Stimulated activated CD4-positive, alpha-beta T cell treated with anti-CD3 and anti-CD28 coated beads, Interleukin-15, amount 100 ng/mL, for 48 hours (primary cell): ENCODE results near the gene ARV1.

Source experiments
- DNase-seq, 2 donors: peaks; one replicate each; pipeline ENCODE4 v3.0.0-alpha.2; 2020; ENCODE audit warnings: low read depth in 2 of 2

The ARV1 gene

GRCh38 chr1:230978491-230979388, at the start of gene ARV1, which contains the start of gene TTC13:
Gene ARV1 (plus strand): TSS chr1:230979094. CDS start chr1:230979106, 12 bp downstream.
Gene TTC13 (minus strand): TSS chr1:230978861. CDS start chr1:230978830, 31 bp downstream.
- peak; percentile 98 for DNase-seq

GRCh38 chr1:230930986-230931385, 47.9 kb upstream of the ARV1 start:
- DNase-seq = no peak

GRCh38 chr1:230935852-230936251, 43.0 kb upstream of the ARV1 start:
- no peak for DNase-seq

GRCh38 chr1:230936475-230936874, 42.4 kb upstream of the ARV1 start:
- DNase-seq = no peak

- no peak for DNase-seq
Observed at GRCh38 chr1:230937371-230937770, 41.5 kb upstream of the ARV1 start.

GRCh38 chr1:230938924-230939368, 39.9 kb upstream of the ARV1 start:
- no peak for DNase-seq

- no peak for DNase-seq
Observed at GRCh38 chr1:230939806-230940489, 38.9 kb upstream of the ARV1 start.

- DNase-seq = no peak
Observed at GRCh38 chr1:230940848-230941247, 38.0 kb upstream of the ARV1 start.

- DNase-seq = no peak
Observed at GRCh38 chr1:230943048-230943593, 35.8 kb upstream of the ARV1 start.

GRCh38 chr1:230948301-230948700, 30.6 kb upstream of the ARV1 start:
- DNase-seq = no peak

GRCh38 chr1:230948903-230949302, 30.0 kb upstream of the ARV1 start:
- no peak for DNase-seq

GRCh38 chr1:230950404-230950803, 28.5 kb upstream of the ARV1 start:
- DNase-seq = no peak

- no peak for DNase-seq
Observed at GRCh38 chr1:230957580-230957989, 21.3 kb upstream of the ARV1 start.

- no peak for DNase-seq
Observed at GRCh38 chr1:230958370-230958769, 20.5 kb upstream of the ARV1 start.

GRCh38 chr1:230964896-230965295, 14.0 kb upstream of the ARV1 start:
- no peak for DNase-seq

- DNase-seq = no peak
Observed at GRCh38 chr1:230965535-230965934, 13.4 kb upstream of the ARV1 start.

GRCh38 chr1:230966358-230966873, 12.5 kb upstream of the ARV1 start:
- DNase-seq = no peak

- no peak for DNase-seq
Observed at GRCh38 chr1:230970432-230970831, 8.5 kb upstream of the ARV1 start.

GRCh38 chr1:230971771-230972170, 7.1 kb upstream of the ARV1 start:
- DNase-seq = no peak

GRCh38 chr1:230972855-230973271, 6.0 kb upstream of the ARV1 start:
- DNase-seq = peak; percentile 35 to 41

GRCh38 chr1:230975636-230976035, 3.3 kb upstream of the ARV1 start:
- no peak for DNase-seq

- no peak for DNase-seq
Observed at GRCh38 chr1:230976360-230976759, 2.5 kb upstream of the ARV1 start.
